Activated T-cell treated with anti-CD3 and anti-CD28 coated beads, Interleukin-2, amount 50 U/mL, for 72 hours (primary cell): ENCODE results near the gene SNORC. TPM values are rescaled to one million over a fixed set of nuclear protein-coding genes. Genes with fewer than 3 reads are reported as not detected.

Source experiments
- ATAC-seq, 2 donors: fragments of 150-1000 bp; cut with Tn5 transposase; replicated peaks in 1 of 2; 2 replicates each; pipeline ENCODE4 v1.10.0; 2021; ENCODE audit warnings: moderate library complexity in 2 of 2, mild to moderate bottlenecking in 1 of 2
- DNase-seq, 2 donors: peaks; one replicate each; pipeline ENCODE4 v3.0.0; 2021 to 2022; ENCODE audit warnings: mixed read lengths in 1 of 2
- H3K27ac Mint-ChIP-seq: one replicate; pipeline ENCODE4 v1.8.0; 2022; ENCODE audit warnings: mild to moderate bottlenecking, moderate library complexity, mixed read lengths
- H3K27me3 Mint-ChIP-seq: one replicate; pipeline ENCODE4 v1.8.0; 2022; ENCODE audit warnings: low read depth, mixed read lengths
- H3K36me3 Mint-ChIP-seq, 2 donors: one replicate each; pipeline ENCODE4 v1.8.0; 2022; ENCODE audit warnings: mixed read lengths in 2 of 2, mild to moderate bottlenecking in 1 of 2; ENCODE audit not compliant: insufficient read depth in 2 of 2
- H3K4me1 Mint-ChIP-seq: one replicate; pipeline ENCODE4 v1.8.0; 2022; ENCODE audit warnings: low read depth, mixed read lengths
- H3K4me3 Mint-ChIP-seq, 2 donors: one replicate each; pipeline ENCODE4 v1.8.0; 2022; ENCODE audit warnings: mild to moderate bottlenecking in 2 of 2, mixed read lengths in 2 of 2, moderate library complexity in 2 of 2
- H3K9me3 Mint-ChIP-seq, 2 donors: one replicate each; pipeline ENCODE4 v1.8.0; 2022; ENCODE audit warnings: mixed read lengths in 2 of 2
- total RNA-seq, 2 donors: library from RNA; stranded (reverse); gene quantifications; one replicate each; pipeline ENCODE4 v1.2.3, GENCODE V29; 2022

SNORC gene
- total RNA-seq, 2 donors from 2014 or later = 4.0 to 4.1 TPM

- Mint-ChIP-seq H3K27ac (no peak overlapping the region), H3K4me1 (peaks cover 9% of the 10 kb centered on the region), H3K27me3 (peaks cover 18% of the 10 kb centered on the region), H3K4me3 (no peak overlapping the region), H3K36me3 (no peaks in the 10 kb centered on the region), H3K9me3 (no peaks in the 10 kb centered on the region)
- DNase-seq = no peak
- no peak for ATAC-seq
Observed at GRCh38 chr2:232871835-232872736, 2.0 kb downstream of the SNORC start.

DNA sequence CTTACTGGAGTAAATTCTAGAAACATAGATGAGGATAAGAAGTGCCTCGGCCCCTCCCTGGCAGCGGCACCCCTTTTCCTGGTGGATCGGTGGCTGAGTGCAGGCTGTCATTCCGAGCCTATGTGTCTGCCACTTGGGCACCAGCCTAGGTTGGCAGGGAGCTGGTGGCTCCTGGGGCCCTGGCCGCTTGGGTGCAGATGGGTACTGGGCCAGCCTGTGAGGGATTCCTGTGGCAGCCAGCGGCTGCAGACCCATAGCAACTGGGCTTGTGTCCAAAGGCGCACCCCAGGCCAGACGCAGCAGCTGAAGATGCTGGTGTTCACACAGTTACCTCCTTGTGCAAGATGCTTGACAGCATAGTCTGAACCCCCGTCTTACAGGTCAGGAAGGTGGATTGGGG is 2.8 kb downstream of the SNORC start:
- no peaks in the 10 kb centered on the region for H3K9me3 Mint-ChIP-seq
- DNase-seq (no peak), ATAC-seq (no peak)
- peaks cover 9% of the 10 kb centered on the region for H3K4me1 Mint-ChIP-seq
- H3K36me3 Mint-ChIP-seq = no peaks in the 10 kb centered on the region
- H3K27ac Mint-ChIP-seq = no peak overlapping the region
- peaks cover 18% of the 10 kb centered on the region for H3K27me3 Mint-ChIP-seq
- no peak overlapping the region for H3K4me3 Mint-ChIP-seq

DNA sequence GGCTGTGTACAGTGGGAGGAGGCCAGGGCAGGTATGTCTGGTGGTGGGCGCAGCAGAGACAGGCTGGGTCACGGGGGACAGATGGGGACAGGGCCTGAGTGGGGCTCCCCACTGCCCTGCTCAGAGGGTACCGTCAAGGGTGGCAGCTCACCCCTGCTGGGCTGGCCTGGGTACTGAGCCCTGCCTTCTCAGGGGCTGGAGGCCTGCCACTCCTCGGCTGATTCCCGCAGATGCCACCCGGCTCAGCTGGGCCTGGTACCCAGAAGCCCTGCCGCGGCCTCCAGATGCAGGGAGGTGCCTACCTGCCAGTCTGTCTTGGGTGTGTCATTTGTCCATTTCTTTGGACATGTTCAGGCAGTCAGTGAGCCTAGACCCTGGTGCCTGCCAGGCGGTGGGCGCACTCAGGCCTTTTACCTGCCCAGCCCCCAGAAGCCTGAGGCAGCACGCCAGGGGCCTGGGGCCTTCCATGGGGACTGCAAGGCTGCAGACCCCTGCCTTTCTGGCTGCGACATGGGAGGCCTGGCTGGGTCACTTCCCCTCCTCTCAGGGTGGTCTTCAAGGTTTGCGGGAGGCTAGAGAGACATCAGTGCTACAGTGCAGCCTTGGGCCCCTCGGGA is 3.3 kb downstream of the SNORC start:
- ATAC-seq = no peak
- no peaks in the 10 kb centered on the region for H3K36me3 Mint-ChIP-seq
- no peak overlapping the region for H3K27ac Mint-ChIP-seq
- no peaks in the 10 kb centered on the region for H3K9me3 Mint-ChIP-seq
- H3K4me3 Mint-ChIP-seq = no peak overlapping the region
- DNase-seq = no peak
- peaks cover 9% of the 10 kb centered on the region for H3K4me1 Mint-ChIP-seq
- peaks cover 18% of the 10 kb centered on the region for H3K27me3 Mint-ChIP-seq

GRCh38 chr2:232873909-232874641 is 4.0 kb downstream of the SNORC start:
- H3K9me3 Mint-ChIP-seq = no peaks in the 10 kb centered on the region
- peaks cover 9% of the 10 kb centered on the region for H3K4me1 Mint-ChIP-seq
- no peaks in the 10 kb centered on the region for H3K36me3 Mint-ChIP-seq
- no peak overlapping the region for H3K4me3 Mint-ChIP-seq
- ATAC-seq (no peak), DNase-seq (no peak)
- no peak overlapping the region for H3K27ac Mint-ChIP-seq
- H3K27me3 Mint-ChIP-seq = peaks cover 18% of the 10 kb centered on the region

DNA sequence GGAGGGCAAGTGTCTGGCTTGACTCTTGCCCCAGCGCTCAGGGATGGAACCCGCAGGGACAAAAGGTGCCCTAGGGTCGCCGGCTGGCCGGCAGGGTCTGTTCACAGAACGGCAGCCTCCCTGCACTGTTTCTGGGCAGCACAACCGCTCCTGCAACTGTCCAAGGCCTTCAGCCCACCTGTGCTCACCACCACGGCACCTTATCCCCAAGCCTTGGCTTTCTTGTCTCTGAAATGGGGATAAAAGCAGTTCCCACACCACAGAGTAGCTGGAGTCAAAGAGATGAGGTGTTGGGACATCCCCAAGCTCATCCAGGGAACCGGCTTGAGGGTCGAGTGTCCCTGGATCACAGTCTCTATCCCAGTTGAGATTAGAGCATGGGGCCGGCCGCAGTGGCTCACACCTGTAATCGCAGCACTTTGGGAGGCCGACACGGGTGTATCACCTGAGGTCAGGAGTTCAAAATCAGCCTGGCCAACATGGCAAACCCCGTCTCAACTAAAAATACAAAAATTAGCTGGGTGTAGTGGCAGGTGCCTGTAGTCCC is 4.7 kb downstream of the SNORC start:
- Mint-ChIP-seq H3K36me3 (no peaks in the 10 kb centered on the region), H3K4me1 (peaks cover 9% of the 10 kb centered on the region), H3K27me3 (peaks cover 18% of the 10 kb centered on the region), H3K4me3 (peak overlapping the region; percentile 65), H3K27ac (no peak overlapping the region), H3K9me3 (no peaks in the 10 kb centered on the region)
- no peak for DNase-seq
- ATAC-seq = no peak

GRCh38 chr2:232875256-232876121 is 5.4 kb downstream of the SNORC start:
- ATAC-seq (peak in 1 of 2 donors; percentile 13), DNase-seq (no peak)
- H3K4me3 Mint-ChIP-seq = peak overlapping the region; percentile 65
- H3K27ac Mint-ChIP-seq = no peak overlapping the region
- H3K36me3 Mint-ChIP-seq = no peaks in the 10 kb centered on the region
- peaks cover 9% of the 10 kb centered on the region for H3K4me1 Mint-ChIP-seq
- no peaks in the 10 kb centered on the region for H3K9me3 Mint-ChIP-seq
- H3K27me3 Mint-ChIP-seq = peaks cover 18% of the 10 kb centered on the region

GRCh38 chr2:232876161-232876977 is 6.3 kb downstream of the SNORC start:
- peaks cover 18% of the 10 kb centered on the region for H3K27me3 Mint-ChIP-seq
- H3K4me1 Mint-ChIP-seq = peaks cover 9% of the 10 kb centered on the region
- no peaks in the 10 kb centered on the region for H3K36me3 Mint-ChIP-seq
- peak overlapping the region; percentile 52 to 65 for H3K4me3 Mint-ChIP-seq
- ATAC-seq (peak; percentile 53 to 69), DNase-seq (peak; percentile 38 to 42)
- H3K27ac Mint-ChIP-seq = no peak overlapping the region
- H3K9me3 Mint-ChIP-seq = no peaks in the 10 kb centered on the region

DNA sequence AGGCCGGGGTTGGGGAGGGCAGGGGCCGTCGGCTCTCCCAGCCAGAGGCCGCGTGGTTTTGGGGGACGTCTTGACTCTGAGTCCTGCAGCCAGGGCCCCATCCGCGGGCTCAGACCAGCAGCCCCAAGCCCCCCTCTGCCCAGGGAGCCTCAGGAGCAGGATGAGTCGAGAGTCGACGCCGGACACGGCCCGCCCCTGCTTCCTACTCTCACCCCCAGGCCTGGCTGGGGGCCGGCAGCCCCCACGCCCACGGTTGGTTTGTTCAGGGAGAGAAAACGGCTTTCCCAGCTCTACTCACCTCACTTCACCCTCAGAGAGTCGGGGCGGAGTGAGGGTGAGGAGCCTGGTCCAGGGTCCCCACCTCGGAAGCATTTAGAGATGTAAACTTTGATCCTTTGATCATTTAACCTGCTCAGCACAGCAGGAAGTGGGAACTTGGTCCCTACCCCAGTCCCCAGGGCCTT is 6.9 kb downstream of the SNORC start:
- Mint-ChIP-seq H3K27ac (no peak overlapping the region), H3K9me3 (no peaks in the 10 kb centered on the region), H3K4me3 (peak overlapping the region; percentile 31 to 44), H3K27me3 (peaks cover 18% of the 10 kb centered on the region), H3K36me3 (no peaks in the 10 kb centered on the region), H3K4me1 (peaks cover 9% of the 10 kb centered on the region)
- ATAC-seq = peak in 1 of 2 donors; percentile 7
- DNase-seq = no peak

- Mint-ChIP-seq H3K4me1 (peaks cover 9% of the 10 kb centered on the region), H3K4me3 (peak overlapping the region; percentile 27 to 33), H3K36me3 (no peaks in the 10 kb centered on the region), H3K9me3 (no peaks in the 10 kb centered on the region), H3K27me3 (peaks cover 18% of the 10 kb centered on the region), H3K27ac (no peak overlapping the region)
- DNase-seq (no peak), ATAC-seq (no peak)
Observed at GRCh38 chr2:232877940-232878511, 8.0 kb downstream of the SNORC start.

DNA sequence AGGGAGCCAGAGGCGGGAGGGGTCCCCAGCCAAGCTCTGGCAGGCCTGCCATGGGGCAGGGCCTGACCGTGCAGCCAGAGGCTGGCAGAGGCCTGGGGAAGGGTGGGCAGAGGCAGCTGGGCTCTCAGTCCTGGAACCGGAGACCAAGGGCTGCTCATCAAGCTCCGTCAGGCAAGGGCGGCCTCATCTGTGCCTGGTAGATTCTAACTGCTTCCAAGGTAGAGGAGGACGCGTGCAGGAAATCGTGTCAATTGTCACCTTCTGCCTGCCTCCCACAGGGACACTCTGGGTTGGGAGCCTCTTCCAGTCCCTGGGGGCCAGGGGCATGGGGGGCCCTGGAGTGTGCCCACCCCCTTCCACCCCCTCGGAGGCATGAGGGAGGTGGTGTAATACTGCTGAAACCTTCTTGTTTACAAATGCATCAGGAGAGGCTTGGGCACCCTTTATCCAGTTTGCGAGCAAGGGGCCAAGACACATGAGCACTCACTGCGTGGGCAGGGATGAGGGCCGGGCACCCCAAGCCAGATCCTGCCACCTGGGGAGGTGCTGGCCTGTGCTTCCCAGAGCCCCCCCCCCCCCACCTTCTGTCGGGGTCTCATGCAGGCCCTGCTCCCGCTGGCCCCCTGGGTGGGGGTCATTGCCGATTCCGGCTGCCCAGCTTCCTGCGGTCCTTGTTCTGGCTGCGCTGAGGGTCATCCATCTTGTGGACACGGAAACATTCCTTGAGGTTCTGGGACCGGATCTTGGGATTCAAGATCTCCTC is 9.0 kb downstream of the SNORC start:
- ATAC-seq (no peak), DNase-seq (no peak)
- Mint-ChIP-seq H3K36me3 (no peaks in the 10 kb centered on the region), H3K4me1 (peaks cover 9% of the 10 kb centered on the region), H3K27ac (no peak overlapping the region), H3K27me3 (peaks cover 18% of the 10 kb centered on the region), H3K9me3 (no peaks in the 10 kb centered on the region), H3K4me3 (no peak overlapping the region)
